HG02970 (cell line): Measurements from ENCODE around the gene THAP3.

ENCODE experiments used
- ATAC-seq: cut with Tn5 transposase; IDR thresholded peaks from one replicate; pipeline ENCODE4 v1.9.1; 2021; ENCODE audit warnings: mild to moderate bottlenecking, moderate library complexity, moderate number of reproducible peaks; ENCODE audit not compliant: unreplicated experiment, low FRiP score

Gene THAP3

DNA sequence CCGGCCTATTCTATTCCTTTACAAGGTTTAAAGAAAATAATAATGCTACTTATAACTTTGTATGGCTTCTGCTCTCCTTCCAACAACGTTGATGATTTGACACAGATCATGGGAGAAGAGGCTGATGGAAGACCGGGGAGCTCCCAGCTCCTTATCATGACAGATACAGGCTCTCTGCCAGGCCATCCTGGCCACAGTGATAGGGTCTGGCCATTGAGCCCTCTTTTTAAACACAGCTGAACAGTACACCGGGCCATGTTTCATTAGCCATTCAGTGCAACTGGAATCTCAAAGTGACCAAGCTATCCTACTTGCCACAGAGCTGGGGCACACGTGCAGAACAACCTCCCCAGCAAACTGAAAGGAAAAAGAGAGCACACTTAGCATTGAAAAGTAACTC lies 42.0 kb downstream of the THAP3 start:
- no peak for ATAC-seq

DNA sequence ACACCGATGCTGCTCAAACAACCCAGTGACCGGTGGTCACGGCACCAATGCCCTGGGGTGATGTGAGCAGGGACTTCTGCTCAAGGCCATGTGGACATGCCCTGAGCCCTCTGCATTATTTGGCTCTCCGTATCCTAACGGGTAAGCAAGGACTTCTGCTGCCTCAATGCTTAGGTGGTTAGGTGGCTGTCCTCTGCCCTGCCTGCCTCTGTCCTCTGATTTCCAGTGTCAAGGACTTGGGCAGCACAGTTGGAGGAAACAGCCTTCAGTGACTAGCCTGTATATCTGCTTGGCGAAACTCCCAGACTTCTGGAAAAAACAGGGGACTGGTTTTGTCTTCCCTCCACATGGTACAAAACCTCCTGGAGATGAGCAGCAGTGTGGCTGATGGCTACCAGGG lies 42.5 kb downstream of the THAP3 start:
- ATAC-seq = no peak

DNA sequence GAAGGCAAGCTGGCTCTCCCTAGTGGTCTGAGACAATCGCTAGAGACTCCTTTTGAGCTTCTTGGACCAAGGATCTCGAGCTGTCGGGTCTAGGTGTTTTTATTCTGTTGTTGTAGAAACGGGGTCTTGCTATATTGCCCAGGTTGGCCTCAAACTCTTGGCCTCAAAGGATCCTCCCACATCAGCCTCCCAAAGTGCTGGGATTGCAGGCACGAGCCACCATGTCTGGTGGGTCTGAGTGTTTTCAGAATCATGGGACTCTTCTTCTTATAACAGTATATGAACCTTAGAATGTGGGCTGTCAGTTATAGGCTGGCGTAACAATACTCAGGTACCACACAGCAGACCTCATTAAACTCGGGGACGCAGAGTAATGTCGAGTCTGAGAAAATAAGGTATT lies 43.8 kb downstream of the THAP3 start:
- ATAC-seq = no peak

DNA sequence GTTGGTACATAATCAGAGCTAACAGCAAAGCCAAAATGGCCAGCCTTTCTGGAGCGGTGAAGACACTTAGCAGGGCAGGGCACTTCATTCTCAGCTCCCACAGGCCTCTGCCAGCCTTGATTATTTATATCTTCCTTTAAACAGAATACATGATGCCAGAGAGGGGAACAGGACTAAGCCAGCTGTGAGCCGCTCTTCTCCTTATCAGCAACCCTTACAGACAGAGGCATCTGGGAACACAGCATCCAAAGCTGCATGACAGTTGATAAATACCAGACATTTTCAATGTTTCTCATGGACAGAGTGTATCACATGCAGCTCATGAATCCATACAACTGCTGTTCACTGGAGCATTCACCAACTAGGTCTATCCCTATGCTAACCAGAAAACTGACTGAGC lies 47.9 kb downstream of the THAP3 start:
- ATAC-seq = no peak

DNA sequence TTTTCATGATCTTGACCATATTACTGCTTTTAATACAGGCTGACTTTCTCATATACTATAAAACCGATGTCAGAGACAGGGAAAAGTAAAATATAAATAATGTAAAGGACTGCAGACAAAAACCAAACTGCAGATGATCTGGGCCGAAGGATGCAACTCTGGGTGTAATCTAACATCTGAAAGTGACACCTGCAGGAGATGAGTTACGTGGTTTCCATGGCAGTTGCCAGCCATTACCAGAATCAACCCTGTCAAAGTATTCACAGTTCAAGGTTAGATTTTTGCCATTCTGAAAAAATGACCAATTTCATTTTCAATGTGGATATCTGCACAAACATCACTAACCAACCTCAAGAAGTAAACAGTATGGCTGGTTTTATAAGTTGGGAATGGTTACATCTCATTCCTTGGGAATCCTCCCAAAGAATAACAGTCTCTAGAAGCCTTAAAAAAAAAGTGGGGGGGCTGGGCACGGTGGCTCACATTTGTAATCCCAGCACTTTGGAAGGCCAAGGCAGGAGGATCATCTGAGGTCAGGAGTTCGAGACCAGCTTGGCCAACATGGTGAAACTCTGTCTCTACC lies 49.2 kb downstream of the THAP3 start:
- no peak for ATAC-seq

DNA sequence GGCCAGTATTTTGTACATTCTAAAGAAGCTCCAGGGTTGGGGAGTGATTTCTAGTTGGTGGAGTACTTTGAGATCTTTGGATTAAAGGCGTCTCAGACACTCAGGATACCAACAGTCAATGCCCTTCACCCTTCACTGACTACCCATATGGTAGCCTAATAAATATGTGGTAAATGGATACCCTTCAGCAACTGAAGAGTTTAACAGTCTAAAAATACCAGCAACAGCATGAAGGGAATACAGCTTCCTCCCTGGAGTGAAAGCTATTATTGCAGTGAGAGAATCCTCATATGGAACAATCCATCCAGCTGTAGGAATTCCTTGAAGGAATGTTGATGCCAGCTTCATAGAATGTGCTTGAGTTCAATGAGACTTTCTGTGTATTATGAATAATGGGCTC lies 50.1 kb downstream of the THAP3 start:
- ATAC-seq = no peak

DNA sequence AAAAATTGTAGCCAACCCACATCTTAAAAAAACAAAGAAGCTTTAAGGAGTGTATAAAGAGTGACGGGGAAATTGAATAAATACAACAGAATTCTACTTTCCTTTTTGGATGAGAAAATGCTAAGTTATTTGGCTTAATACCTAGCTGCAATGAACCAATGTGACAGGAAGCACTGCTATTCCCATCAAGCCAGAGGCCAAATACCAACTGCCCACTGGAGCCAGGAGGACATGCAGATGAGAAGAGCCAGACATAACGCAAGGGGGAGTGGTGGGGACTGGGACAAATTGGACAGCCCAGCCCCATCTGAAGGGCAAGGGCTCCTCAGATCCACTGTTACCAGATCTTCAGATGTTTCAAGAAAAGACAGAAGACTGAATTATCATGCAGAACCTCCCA lies 51.3 kb downstream of the THAP3 start:
- ATAC-seq = no peak
